HT-29 (cell line): Measurements from ENCODE around the gene MARCKSL1. TPM values are rescaled to one million over a fixed set of nuclear protein-coding genes. Genes with fewer than 3 reads are reported as not detected.
"Not testable (repeated sequence)": the region's sequence is repeated elsewhere in the genome, so short reads cannot be mapped to it uniquely, and the experiment has no call there.

Experiments
- DNase-seq: peaks from one replicate; pipeline ENCODE4 v3.0.0-alpha.2; 2015; ENCODE audit warnings: low spot score
- total RNA-seq: library from RNA; depleted of rRNA; stranded (reverse); fragments of >200 nt; shearing (Covaris generic); gene quantifications from 2 replicates; pipeline ENCODE4 v1.2.3, GENCODE V29; 2014; rRNA removed

MARCKSL1 gene
- 384 TPM in 2 replicates for total RNA-seq

GRCh38 chr1:32335790-32336590, at the start of gene MARCKSL1:
Gene MARCKSL1 (minus strand): TSS chr1:32336233. CDS start chr1:32336033, 200 bp downstream.
- peak; percentile 74 for DNase-seq

- DNase-seq = no peak
Measured at GRCh38 chr1:32380057-32380456, 44.0 kb upstream of the MARCKSL1 start.

GRCh38 chr1:32377541-32378220, 41.6 kb upstream of the MARCKSL1 start:
- no peak for DNase-seq

- no peak for DNase-seq
Measured at GRCh38 chr1:32376199-32376598, 40.2 kb upstream of the MARCKSL1 start.

- DNase-seq = no peak
Measured at GRCh38 chr1:32373996-32374592, 38.1 kb upstream of the MARCKSL1 start.

GRCh38 chr1:32372149-32372756, 36.2 kb upstream of the MARCKSL1 start:
- no peak for DNase-seq

- no peak for DNase-seq
Measured at GRCh38 chr1:32367912-32368635, 32.0 kb upstream of the MARCKSL1 start.

GRCh38 chr1:32365445-32365844, 29.4 kb upstream of the MARCKSL1 start:
- no peak for DNase-seq

- no peak for DNase-seq
Measured at GRCh38 chr1:32364836-32365235, 28.8 kb upstream of the MARCKSL1 start.

GRCh38 chr1:32363713-32364112, 27.7 kb upstream of the MARCKSL1 start:
- DNase-seq = no peak

GRCh38 chr1:32362474-32363313, 26.7 kb upstream of the MARCKSL1 start, which contains the start of the genes FAM229A and TSSK3:
Gene FAM229A (minus strand): TSS chr1:32362485. CDS start chr1:32362091, 394 bp downstream.
Gene TSSK3 (plus strand): TSS chr1:32362539. CDS start chr1:32362702, 163 bp downstream.
- DNase-seq = no peak

GRCh38 chr1:32361674-32362473, 25.8 kb upstream of the MARCKSL1 start:
- DNase-seq = peak; percentile 38

GRCh38 chr1:32361308-32361673, 25.3 kb upstream of the MARCKSL1 start:
- DNase-seq = no peak

GRCh38 chr1:32358435-32358834, 22.4 kb upstream of the MARCKSL1 start:
- no peak for DNase-seq

GRCh38 chr1:32357614-32358013, 21.6 kb upstream of the MARCKSL1 start:
- DNase-seq = no peak

- DNase-seq = no peak
Measured at GRCh38 chr1:32356478-32356877, 20.4 kb upstream of the MARCKSL1 start.

- DNase-seq = not testable (repeated sequence)
Measured at GRCh38 chr1:32355778-32356177, 19.7 kb upstream of the MARCKSL1 start.

GRCh38 chr1:32353886-32354570, 18.0 kb upstream of the MARCKSL1 start:
- no peak for DNase-seq

GRCh38 chr1:32353431-32353830, 17.4 kb upstream of the MARCKSL1 start:
- DNase-seq = no peak
